Left renal pelvis (tissue), 4 donors: Measurements from ENCODE around the gene TBC1D2B. TPM values are rescaled to one million over a fixed set of nuclear protein-coding genes. Genes with fewer than 3 reads are reported as not detected.

Experiments used
- DNase-seq, 4 donors: peaks; one replicate each; pipeline ENCODE4 v3.0.0-alpha.2; 2013; ENCODE audit warnings: low read depth in 4 of 4, low spot score in 3 of 4
- polyA plus RNA-seq, 4 donors: library from polyadenylated mRNA; unstranded; fragments of 120-200 nt; gene quantifications; one replicate each; pipeline ENCODE4 v1.2.1, GENCODE V29; 2013; ENCODE audit not compliant: insufficient read length in 4 of 4

Gene TBC1D2B
- polyA plus RNA-seq, 4 donors: 30.1 to 45.4 (median 31.3) TPM

GRCh38 chr15:78098131-78098755 is 20.7 kb upstream of the TBC1D2B start:
- no peak for DNase-seq

DNA sequence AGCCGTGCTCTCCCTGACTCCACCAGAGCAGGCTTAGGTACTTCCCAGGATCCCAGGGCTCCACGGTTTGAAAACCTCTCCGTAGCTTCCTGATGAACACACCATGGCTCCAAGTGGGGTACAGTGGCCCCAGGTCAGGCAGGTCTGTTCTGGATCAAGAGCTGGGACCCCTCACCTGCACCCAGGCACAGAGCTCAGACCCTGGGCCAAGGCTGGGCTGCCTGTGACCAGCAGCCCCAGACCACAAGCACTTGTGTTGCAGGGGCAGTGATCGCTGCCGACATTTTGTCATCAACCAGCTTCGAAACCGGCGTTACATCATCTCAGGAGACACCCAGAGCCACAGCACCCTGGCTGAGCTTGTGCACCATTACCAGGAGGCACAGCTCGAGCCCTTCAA is 20.2 kb upstream of the TBC1D2B start:
- no peak for DNase-seq

DNA sequence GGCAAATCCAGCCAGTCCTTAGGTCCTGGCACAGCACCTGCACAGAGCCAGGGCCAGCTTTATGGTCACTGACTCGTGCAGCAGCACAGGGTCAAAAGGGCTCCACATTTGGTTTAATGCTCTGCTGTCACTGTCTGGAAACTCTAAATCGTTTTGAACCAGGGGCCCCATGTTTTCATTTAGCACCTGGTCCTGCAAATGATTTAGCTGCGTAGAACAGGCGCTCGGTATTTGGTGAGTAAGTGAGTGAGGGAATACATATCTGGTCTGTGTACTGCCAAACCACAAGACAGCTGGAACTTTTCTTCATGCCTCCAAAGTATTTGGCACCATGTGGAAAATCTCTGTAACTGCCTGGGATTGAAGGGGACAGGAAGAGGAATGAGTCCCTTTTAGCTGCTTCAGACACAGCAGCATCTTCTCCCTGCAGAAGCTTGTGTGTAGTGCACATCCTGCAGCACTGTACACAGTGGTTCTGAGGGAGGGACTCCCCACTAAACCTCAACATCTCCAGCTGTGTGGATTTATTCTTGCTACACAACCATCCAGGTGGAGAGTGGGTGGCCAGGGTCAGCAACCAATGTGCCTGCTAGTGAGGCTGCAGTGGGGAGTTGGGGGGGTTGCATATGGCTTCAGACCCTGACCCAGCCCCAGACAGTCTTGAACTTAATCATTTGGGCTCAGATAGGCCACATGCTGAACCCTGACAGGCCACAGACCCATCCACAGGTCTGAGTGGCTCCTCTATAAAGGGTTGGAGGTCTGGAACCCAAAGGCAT is 15.9 kb upstream of the TBC1D2B start:
- DNase-seq: no peak

DNA sequence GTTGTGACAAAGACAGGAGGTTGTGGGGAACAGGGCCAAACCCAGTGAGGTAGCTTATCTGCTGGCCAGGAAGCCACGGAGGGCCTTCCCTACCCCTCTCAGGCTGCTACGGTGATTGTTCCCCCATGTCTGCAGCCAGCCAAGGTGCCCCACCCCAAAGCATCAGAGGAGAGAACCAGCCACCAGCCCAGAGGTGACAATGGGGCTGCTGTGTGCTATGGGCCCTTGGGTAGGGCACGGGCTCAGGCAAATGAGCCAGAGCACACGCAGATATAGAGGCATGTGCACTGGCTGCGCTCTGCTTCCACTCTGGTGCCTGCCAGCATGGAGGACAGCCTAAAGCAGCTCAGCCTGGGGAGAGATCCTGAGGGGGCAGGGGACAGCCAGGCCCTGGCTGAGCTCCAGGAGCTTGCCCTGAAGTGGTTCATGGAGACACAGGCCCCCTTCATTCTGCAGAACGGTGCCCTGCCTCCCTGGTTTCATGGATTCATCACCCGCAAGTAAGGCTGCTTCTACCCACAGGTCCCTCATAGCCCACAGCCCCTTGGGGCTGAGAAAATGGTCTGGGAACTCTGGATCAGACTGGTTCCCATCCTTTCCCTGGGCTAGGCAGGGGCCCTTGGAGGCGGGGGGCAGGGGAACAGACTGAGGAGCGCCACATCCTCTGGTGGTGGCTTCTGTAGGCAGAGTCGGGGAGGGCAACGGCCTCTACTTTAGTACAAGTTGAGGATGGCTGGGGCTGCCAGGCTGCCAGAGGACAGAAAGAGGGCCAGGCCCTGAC is 14.9 kb upstream of the TBC1D2B start, which contains the start of gene SH2D7:
SH2D7 (plus strand) TSS at position 301 of the 781 bp plus-strand sequence; CDS start at position 325, 24 bp downstream.
- no peak for DNase-seq

- DNase-seq: no peak
Observed at GRCh38 chr15:78090422-78091063, 13.0 kb upstream of the TBC1D2B start.

DNA sequence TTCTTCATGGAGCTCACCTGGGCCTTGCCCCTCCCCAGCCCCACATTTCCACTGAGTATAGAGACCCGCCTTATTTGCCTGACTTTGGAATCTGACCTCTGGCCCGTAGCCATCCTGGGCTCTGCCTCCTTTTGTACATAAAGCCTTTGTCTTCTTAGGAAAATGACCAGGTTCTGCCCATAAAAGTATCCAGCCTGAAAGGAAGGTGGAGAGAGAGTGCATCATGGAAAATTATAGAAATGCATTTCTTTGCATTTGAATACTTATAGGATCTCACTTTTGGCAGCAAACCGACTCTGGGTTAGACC is 11.2 kb upstream of the TBC1D2B start:
- no peak for DNase-seq

- no peak for DNase-seq
Observed at GRCh38 chr15:78087951-78088772, 10.7 kb upstream of the TBC1D2B start.

GRCh38 chr15:78085928-78086327 is 8.4 kb upstream of the TBC1D2B start:
- DNase-seq: no peak

DNA sequence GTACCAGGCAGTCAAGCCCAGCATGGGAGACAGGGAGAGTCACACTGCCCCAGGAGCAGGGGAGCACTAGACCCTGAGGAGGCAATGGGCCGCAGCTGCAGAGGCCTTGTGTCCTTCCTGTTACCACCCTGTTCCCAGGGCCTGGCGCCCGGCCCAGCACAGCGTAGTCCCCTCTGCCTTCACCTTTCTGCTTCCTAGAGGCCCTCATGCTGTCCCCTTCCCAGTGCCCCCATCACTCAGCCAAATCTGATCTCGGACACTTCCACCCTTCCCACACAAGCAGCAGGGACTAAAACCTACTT is 6.9 kb upstream of the TBC1D2B start:
- DNase-seq: no peak

- no peak for DNase-seq
Observed at GRCh38 chr15:78083687-78084448, 6.4 kb upstream of the TBC1D2B start.

- DNase-seq: no peak
Observed at GRCh38 chr15:78083186-78083585, 5.7 kb upstream of the TBC1D2B start.

GRCh38 chr15:78082743-78083110 is 5.2 kb upstream of the TBC1D2B start:
- no peak for DNase-seq

GRCh38 chr15:78082106-78082742 is 4.7 kb upstream of the TBC1D2B start:
- no peak for DNase-seq

DNA sequence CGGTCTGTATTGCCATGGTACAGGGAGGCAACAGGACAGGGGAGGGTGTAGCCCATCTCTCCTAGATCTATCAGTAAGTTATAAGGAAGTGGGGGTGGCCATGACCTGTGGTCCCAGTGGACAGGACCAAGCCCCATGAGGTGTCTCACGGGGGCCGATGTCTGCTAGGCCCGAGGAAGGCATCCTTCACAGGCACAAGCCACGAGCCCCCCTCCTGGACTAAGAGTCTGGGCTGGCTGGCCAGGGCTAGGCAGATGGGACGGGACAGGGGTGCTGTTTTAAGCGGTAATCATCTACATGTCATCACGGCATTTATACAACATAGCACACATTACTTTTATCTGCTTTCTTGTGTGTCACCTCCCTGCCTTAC is 2.6 kb upstream of the TBC1D2B start:
- no peak for DNase-seq

GRCh38 chr15:78079298-78080087 is 2.0 kb upstream of the TBC1D2B start:
- DNase-seq: no peak

GRCh38 chr15:78077871-78078210 is 330 bp upstream of the TBC1D2B start:
- no peak for DNase-seq

DNA sequence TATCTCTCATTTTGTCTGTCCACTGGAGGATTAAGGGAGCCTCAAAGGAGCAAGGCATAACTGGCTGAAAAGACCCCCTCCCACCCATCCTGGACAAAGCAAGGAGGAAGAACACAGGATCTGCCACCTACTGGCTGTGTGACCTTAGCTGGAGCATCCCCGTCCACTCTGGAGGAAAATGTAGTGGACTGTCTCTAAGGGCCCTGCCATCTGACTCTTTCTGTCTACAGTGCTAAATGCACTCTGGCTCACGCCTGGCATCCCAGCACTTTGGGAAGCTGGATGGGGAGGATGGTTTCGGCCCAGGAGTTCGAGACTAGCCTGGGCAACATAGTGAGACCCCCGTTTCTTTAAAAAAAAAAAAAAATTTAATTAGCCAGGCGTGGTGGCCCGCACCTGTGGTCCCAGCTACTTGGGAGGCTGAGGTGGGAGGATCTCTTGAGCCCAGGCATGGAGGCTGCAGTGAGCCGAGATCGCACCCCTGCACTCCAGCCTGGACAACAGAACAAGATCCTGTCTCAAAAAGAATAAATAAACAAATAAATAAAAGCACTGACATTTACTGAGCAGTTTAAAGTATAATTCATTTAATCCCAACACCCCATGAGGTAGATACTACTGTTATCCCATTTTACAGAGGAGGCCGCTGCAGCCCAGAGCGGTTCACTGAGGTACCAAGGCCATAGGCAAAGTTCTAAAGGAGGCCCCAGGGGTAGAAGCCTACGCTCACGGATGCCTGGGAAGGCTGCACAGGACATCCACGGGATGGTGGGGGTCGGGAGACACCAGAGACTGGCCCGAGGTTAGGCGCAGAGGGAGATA is 1.1 kb downstream of the TBC1D2B start:
- no peak for DNase-seq
